Vagina (tissue), 2 donors: ENCODE results near the gene MRAS.

ENCODE experiments used
- CTCF ChIP-seq, 3 experiments: fragments of 450-650 bp in 2 of 3; fragments of 200-600 bp in 1 of 3; sonication (generic) in 1 of 3; IDR thresholded peaks; one replicate each; pipeline ENCODE4 v1.5.1; 2017 to 2019; ENCODE audit warnings: antibody characterized with exemption in 3 of 3, mild to moderate bottlenecking in 2 of 3, moderate library complexity in 2 of 3
- POLR2A ChIP-seq, 2 donors: fragments of 450-650 bp; IDR thresholded peaks; one replicate each; pipeline ENCODE4 v1.6.1; 2017; ENCODE audit warnings: antibody characterized with exemption in 2 of 2, mild to moderate bottlenecking in 2 of 2, moderate library complexity in 2 of 2
- POLR2AphosphoS5 ChIP-seq, 2 donors: sonication (generic); formaldehyde crosslinking; IDR thresholded peaks; one replicate each; pipeline ENCODE4 v1.9.0; 2017; ENCODE audit warnings: antibody characterized with exemption in 2 of 2, mild to moderate bottlenecking in 2 of 2, low read depth in 1 of 2; ENCODE audit not compliant: insufficient read depth in 1 of 2

GRCh38 chr3:138308783-138309182, 39.6 kb upstream of the MRAS start:
- no peak for TF ChIP-seq CTCF (IDR thresholded peaks at IDR 0.05)
- no peak for TF ChIP-seq POLR2A (IDR thresholded peaks at IDR 0.05)
- no peak for TF ChIP-seq POLR2AphosphoS5 (IDR thresholded peaks at IDR 0.05; ENCODE audit: insufficient read depth in 1 of 2, low read depth in 1 of 2)
